SK-N-MC (cell line): ENCODE data around the gene ROGDI.

Experiments used
- EZH2 ChIP-seq: fragments of 200-600 bp; sonication (generic); IDR thresholded peaks from one replicate; pipeline ENCODE4 v1.6.1; 2017; ENCODE audit warnings: antibody characterized with exemption
- FOXP2 ChIP-seq: optimal IDR thresholded peaks from 2 replicates; pipeline ENCODE3; 2011; ENCODE audit warnings: mild to moderate bottlenecking, moderate library complexity; ENCODE audit not compliant: insufficient read depth; ENCODE audit errors: extremely low read length, control extremely low read depth

DNA sequence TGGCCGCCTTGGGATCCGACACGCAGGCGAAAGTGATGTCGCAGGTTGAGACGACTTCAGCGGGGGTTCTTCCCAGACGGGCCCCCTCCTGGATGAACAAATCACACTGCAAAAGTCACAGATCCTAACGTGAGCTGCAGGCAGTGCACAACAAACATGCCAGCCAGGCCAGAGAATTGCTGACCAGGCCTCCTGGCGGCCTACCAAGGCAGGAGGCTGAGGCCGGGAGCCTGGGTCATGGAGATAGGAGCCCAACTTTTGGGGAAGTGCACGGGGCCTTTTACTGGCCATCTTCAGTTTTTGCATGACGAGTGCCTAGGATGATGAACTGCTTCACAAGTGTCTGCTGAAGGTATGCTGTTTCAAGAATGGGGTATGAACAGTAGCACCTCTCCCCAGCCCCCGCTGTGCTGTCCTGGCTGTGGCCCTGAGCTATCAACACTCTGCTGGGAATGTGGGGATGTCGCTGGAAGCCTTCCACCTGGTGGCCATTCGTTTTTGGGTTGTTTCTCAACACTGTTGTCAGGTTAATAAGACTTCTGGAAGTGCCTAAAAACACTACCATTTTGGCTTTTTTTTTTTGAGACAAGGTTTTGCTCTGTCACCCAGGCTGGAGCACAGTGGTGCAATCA, 12.2 kb upstream of the ROGDI start:
- TF ChIP-seq FOXP2 (no peak), EZH2 (no peak)
